SU-DHL-6 (cell line): ENCODE measurements around the gene TEDC2.

Experiments
- CTCF ChIP-seq: fragments of 200-600 bp; sonication (generic); IDR thresholded peaks from one replicate; pipeline ENCODE4 v1.5.1; 2017; ENCODE audit warnings: antibody characterized with exemption, mild to moderate bottlenecking, low read length, moderate library complexity; ENCODE audit not compliant: insufficient read depth, poor library complexity, severe bottlenecking
- EZH2phosphoT487 ChIP-seq: fragments of 200-600 bp; sonication (generic), shearing (Covaris generic); conservative IDR thresholded peaks from 2 replicates; pipeline ENCODE4 v1.6.1; 2018; ENCODE audit warnings: mild to moderate bottlenecking, antibody characterized with exemption, low read length, moderate library complexity, mixed read lengths

DNA sequence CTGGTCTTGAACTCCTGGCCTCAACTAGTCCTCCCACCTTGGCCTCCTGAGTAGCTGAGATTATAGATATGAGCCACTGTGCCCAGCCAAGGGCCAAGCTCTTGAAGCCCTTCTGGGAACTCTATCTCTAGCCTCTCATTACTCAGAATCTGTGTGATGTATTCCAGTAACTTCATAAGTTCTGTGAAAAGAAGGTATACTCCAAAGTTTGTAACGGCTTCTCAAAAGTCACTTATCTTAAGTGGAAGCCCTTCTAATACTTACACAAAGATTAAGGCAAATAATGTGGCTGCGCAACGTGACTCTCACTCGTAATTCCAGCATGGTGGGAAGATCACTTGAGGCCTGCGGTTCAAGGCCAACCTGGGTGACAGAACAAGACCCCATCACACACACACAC lies 34.7 kb downstream of the TEDC2 start:
- no peak for TF ChIP-seq CTCF
- TF ChIP-seq EZH2phosphoT487: no peak
